Type B pancreatic cell (in vitro differentiated cells): ENCODE data around the gene CAMSAP2. TPM values are rescaled to one million over a fixed set of nuclear protein-coding genes. Genes with fewer than 3 reads are reported as not detected.

Source experiments
- DNase-seq: peaks from one replicate; pipeline ENCODE4 v3.0.0; 2021; ENCODE audit warnings: mixed read lengths; ENCODE audit not compliant: unreplicated experiment; ENCODE audit errors: extremely low spot score
- H3K27ac Mint-ChIP-seq: 2 replicates; pipeline ENCODE4 v1.8.0; 2021; ENCODE audit warnings: mild to moderate bottlenecking, mixed read lengths
- H3K27me3 Mint-ChIP-seq: 2 replicates; pipeline ENCODE4 v1.8.0; 2021; ENCODE audit warnings: mixed read lengths
- H3K36me3 Mint-ChIP-seq: 2 replicates; pipeline ENCODE4 v1.8.0; 2021; ENCODE audit warnings: mixed read lengths
- H3K4me1 Mint-ChIP-seq: one replicate; pipeline ENCODE4 v1.8.0; 2021; ENCODE audit warnings: mixed read lengths; ENCODE audit not compliant: unreplicated experiment
- H3K4me3 Mint-ChIP-seq: 2 replicates; pipeline ENCODE4 v1.8.0; 2021; ENCODE audit warnings: mild to moderate bottlenecking, mixed read lengths
- H3K9me3 Mint-ChIP-seq: 2 replicates; pipeline ENCODE4 v1.8.0; 2021; ENCODE audit warnings: mixed read lengths
- total RNA-seq: library from RNA; stranded (reverse); gene quantifications from 2 replicates; pipeline ENCODE4 v1.2.1, GENCODE V29; 2021; ENCODE audit warnings: low replicate concordance
- TF ChIP-seq, protein P1 (sequence below): fragments of 200-600 bp; sonication (generic); conservative IDR thresholded peaks from 2 replicates; pipeline ENCODE4 v1.5.0; 2021; ENCODE audit warnings: antibody characterized with exemption, mild to moderate bottlenecking

CAMSAP2 gene
- total RNA-seq, 1 donor from 2014 or later = 27.4 TPM

DNA sequence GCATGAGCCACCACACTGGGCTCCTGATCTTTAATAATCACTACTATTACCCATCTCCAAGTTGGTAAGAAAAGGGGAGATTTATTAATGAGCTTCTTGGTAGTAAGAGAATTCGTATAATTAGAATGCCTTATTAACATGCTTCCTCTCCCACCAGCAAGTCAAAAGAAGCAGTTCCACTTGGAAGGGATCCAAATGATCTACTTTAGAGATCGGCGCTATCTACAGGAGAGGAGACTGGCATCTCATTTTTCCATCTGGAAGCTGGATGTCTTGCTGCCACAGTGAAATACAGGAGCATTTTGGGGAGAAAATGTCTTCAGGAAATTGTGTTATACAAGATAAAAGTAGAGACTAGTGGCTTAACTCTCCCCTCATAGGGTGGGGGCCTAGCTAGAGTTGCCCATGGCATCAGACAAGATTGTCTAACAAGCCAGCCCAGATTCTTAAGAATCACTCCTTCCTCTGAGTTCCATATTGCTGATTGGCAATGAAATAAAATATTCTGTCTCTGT, 33.6 kb upstream of the CAMSAP2 start:
- Mint-ChIP-seq H3K4me3 (no peak overlapping the region), H3K27me3 (no peaks in the 10 kb centered on the region), H3K4me1 (peaks cover 2% of the 10 kb centered on the region), H3K9me3 (peaks cover 2% of the 10 kb centered on the region), H3K27ac (no peak overlapping the region), H3K36me3 (no peaks in the 10 kb centered on the region)
- DNase-seq = no peak
- TF ChIP-seq, protein P1, sequence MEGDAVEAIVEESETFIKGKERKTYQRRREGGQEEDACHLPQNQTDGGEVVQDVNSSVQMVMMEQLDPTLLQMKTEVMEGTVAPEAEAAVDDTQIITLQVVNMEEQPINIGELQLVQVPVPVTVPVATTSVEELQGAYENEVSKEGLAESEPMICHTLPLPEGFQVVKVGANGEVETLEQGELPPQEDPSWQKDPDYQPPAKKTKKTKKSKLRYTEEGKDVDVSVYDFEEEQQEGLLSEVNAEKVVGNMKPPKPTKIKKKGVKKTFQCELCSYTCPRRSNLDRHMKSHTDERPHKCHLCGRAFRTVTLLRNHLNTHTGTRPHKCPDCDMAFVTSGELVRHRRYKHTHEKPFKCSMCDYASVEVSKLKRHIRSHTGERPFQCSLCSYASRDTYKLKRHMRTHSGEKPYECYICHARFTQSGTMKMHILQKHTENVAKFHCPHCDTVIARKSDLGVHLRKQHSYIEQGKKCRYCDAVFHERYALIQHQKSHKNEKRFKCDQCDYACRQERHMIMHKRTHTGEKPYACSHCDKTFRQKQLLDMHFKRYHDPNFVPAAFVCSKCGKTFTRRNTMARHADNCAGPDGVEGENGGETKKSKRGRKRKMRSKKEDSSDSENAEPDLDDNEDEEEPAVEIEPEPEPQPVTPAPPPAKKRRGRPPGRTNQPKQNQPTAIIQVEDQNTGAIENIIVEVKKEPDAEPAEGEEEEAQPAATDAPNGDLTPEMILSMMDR = no peak

DNA sequence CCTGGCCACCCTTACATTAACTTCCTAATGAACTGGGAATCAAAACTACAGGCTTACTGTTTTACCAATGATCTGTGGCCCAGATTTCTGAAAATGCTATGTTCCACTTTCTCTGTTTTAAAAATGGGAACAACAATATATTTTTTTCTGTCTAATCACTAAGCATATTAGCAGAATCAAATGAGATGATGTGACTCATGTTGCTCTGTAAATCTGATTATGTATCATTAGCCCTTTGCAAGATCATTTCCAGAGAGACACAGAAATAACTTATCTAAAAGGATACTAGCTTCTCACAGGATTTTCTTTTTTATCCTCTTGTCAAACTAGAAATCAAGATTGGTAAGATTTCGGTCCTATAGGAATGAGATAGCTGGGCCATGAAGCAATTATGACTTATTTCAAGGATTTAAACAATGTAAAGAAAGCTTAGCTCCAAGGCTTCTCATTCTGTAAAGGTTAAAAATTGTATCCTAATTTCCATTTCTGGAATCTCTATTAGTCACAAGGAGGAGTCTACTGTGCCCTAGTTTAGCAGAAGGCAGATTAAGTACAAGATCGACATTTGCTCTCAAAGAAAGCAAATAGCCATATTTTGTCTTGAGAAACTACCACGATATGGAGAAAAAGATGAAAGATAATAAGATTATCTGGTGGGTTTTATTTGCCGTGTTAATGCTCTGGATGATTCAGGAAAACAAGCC, 32.4 kb upstream of the CAMSAP2 start:
- Mint-ChIP-seq H3K27me3 (no peaks in the 10 kb centered on the region), H3K4me1 (peaks cover 8% of the 10 kb centered on the region), H3K36me3 (no peaks in the 10 kb centered on the region), H3K27ac (no peak overlapping the region), H3K4me3 (no peak overlapping the region), H3K9me3 (peaks cover 4% of the 10 kb centered on the region)
- TF ChIP-seq, protein P1 = no peak
- DNase-seq = no peak

DNA sequence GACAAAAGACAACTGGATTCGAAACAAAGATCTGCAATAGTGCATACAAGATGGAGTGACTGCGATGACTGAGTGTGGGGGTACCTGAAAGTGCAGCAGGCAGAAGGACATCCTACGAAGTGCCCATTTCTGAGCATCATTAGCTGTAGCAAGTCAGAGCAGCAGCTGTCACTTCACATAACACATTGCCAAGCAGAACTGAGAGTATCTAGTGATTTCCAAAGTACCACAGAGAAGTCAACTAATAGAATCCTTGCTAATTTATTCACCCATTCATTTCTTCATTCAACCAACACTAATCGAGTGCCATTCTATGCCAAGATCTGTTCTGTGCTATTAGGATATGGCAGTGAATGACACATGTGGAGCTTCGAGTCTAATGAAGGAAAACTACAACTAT, 31.6 kb upstream of the CAMSAP2 start:
- no peaks in the 10 kb centered on the region for H3K36me3 Mint-ChIP-seq
- peaks cover 8% of the 10 kb centered on the region for H3K4me1 Mint-ChIP-seq
- TF ChIP-seq, protein P1 = no peak
- no peak overlapping the region for H3K4me3 Mint-ChIP-seq
- H3K27me3 Mint-ChIP-seq = no peaks in the 10 kb centered on the region
- no peak overlapping the region for H3K27ac Mint-ChIP-seq
- H3K9me3 Mint-ChIP-seq = peaks cover 4% of the 10 kb centered on the region
- no peak for DNase-seq

DNA sequence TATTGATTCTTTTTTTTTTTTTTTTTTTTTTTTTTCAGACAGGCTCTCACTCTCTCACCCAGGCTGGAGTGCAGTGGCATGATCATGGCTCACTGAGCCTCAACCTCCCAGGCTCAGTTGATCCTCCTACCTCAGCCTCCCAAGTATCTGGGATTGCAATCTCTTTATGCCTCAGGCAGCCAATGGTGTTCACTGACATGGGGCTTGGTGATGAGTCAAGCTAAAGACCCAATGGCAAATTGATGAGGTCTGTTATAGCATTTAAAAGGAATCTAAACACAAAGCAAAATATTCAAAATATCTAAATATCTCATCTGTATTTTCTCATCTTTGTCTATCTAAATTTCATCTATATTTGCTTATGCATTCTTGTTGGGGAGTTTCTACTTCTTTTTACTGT, 30.5 kb upstream of the CAMSAP2 start:
- peaks cover 8% of the 10 kb centered on the region for H3K4me1 Mint-ChIP-seq
- no peak for DNase-seq
- H3K9me3 Mint-ChIP-seq = peaks cover 4% of the 10 kb centered on the region
- H3K27ac Mint-ChIP-seq = no peak overlapping the region
- H3K27me3 Mint-ChIP-seq = no peaks in the 10 kb centered on the region
- TF ChIP-seq, protein P1 = no peak
- no peak overlapping the region for H3K4me3 Mint-ChIP-seq
- no peaks in the 10 kb centered on the region for H3K36me3 Mint-ChIP-seq

DNA sequence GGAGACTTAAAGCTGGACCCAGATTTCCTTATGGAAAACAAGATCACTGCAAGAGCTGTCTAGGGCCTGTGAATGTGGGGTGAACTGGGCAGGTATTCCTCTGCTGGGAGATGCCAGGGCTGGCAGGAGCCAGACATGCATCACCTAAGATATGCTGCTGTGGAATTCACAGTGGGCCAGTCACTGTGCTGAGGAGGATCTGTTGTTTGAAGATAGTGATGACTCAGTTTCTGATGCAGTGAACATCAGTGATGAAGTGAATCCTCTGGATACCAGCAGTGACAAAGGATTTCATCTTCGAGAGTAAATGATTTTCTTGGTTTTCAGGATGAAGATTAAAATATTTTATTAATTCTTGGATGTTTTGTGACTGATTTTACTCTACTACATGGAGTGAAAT, 29.9 kb upstream of the CAMSAP2 start:
- no peak for DNase-seq
- Mint-ChIP-seq H3K36me3 (no peaks in the 10 kb centered on the region), H3K27ac (no peak overlapping the region), H3K9me3 (peaks cover 4% of the 10 kb centered on the region), H3K4me3 (no peak overlapping the region), H3K4me1 (peaks cover 8% of the 10 kb centered on the region), H3K27me3 (no peaks in the 10 kb centered on the region)
- TF ChIP-seq, protein P1 = no peak
